Endothelial cell of umbilical vein (primary cell): ENCODE results near the gene SHOC2. TPM values are rescaled to one million over a fixed set of nuclear protein-coding genes. Genes with fewer than 3 reads are reported as not detected.

Experiments used
- BruUV-seq: library from RNA; stranded (reverse); fragments of 400-500 nt; replicated peaks from 2 replicates; lab custom pipeline; 2021; lab: Mats Ljungman, UMichigan
- CTCF ChIA-PET: fragments of 300-600, 350-600 bp; sonication (Branson Sonifier 250); formaldehyde crosslinking; loops from one replicate; lab custom pipeline; 2021; ENCODE audit warnings: antibody characterized with exemption, inconsistent platforms; lab: Charles Lee
- POLR2A ChIA-PET: fragments of 300-600, 350-600 bp; sonication (Branson Sonifier 250); formaldehyde crosslinking; loops from one replicate; lab custom pipeline; 2021; ENCODE audit warnings: antibody characterized with exemption, inconsistent platforms; lab: Charles Lee
- DNase-seq: peaks from one replicate; pipeline ENCODE4 v3.0.0-alpha.2; 2011; ENCODE audit warnings: low read depth, low spot score
- FAIRE-seq: peaks from 2 replicates; lab custom pipeline; 2011; peaks lifted over from hg19 to GRCh38; lab: Jason Lieb, UNC
- H2AFZ ChIP-seq: 2 replicates; pipeline ENCODE4 v1.6.0; 2012; ENCODE audit warnings: low read depth, low read length, control low read depth, inconsistent platforms
- H3K27ac ChIP-seq: 2 replicates; pipeline ENCODE4 v1.5.1; 2011; ENCODE audit warnings: low read depth, mild to moderate bottlenecking, control low read depth, low read length, moderate library complexity; ENCODE audit not compliant: insufficient read depth
- H3K27me3 ChIP-seq, 2 experiments: 2 replicates each; pipeline versions ENCODE4 v1.6.0 to v1.6.1; 2011; ENCODE audit warnings: low read length in 2 of 2, mixed read lengths in 1 of 2; ENCODE audit not compliant: control insufficient read depth in 2 of 2, insufficient read depth in 2 of 2
- H3K36me3 ChIP-seq, 2 experiments: 2 replicates in 1 of 2; 3 replicates in 1 of 2; pipeline ENCODE4 v1.5.1; 2011; ENCODE audit warnings: low read length in 2 of 2, mild to moderate bottlenecking in 1 of 2, moderate library complexity in 1 of 2; ENCODE audit not compliant: control insufficient read depth in 2 of 2, insufficient read depth in 2 of 2; ENCODE audit errors: extremely low read depth in 1 of 2
- H3K4me1 ChIP-seq: 3 replicates; pipeline ENCODE4 v1.5.1; 2011; ENCODE audit warnings: mild to moderate bottlenecking, low read length; ENCODE audit not compliant: control insufficient read depth, insufficient read depth; ENCODE audit errors: extremely low read depth
- H3K4me2 ChIP-seq: 2 replicates; pipeline ENCODE4 v1.6.1; 2011; ENCODE audit warnings: low read length, control low read depth, mixed read lengths; ENCODE audit not compliant: insufficient read depth
- H3K4me3 ChIP-seq, 3 experiments: fragments of 200-600 bp in 1 of 3; sonication (generic), shearing (Covaris generic) in 1 of 3; replicated peaks in 1 of 3; 2 replicates each; pipeline ENCODE4 v1.5.1; 2011 to 2016; ENCODE audit warnings: control low read depth in 3 of 3, low read length in 3 of 3, mild to moderate bottlenecking in 2 of 3, inconsistent platforms in 1 of 3, low read depth in 1 of 3, moderate library complexity in 1 of 3; ENCODE audit not compliant: insufficient read depth in 1 of 3
- H3K79me2 ChIP-seq: 2 replicates; pipeline ENCODE4 v1.6.0; 2012; ENCODE audit warnings: low read length, inconsistent platforms; ENCODE audit not compliant: control insufficient read depth, insufficient read depth
- H3K9ac ChIP-seq: replicated peaks from 2 replicates; pipeline ENCODE3; 2011; ENCODE audit warnings: low read length, control low read depth; ENCODE audit not compliant: insufficient read depth; ENCODE audit errors: extremely low read depth
- H3K9me1 ChIP-seq: replicated peaks from 3 replicates; pipeline ENCODE4 v1.6.0; 2011; ENCODE audit warnings: mild to moderate bottlenecking, low read length; ENCODE audit not compliant: control insufficient read depth, insufficient read depth; ENCODE audit errors: extremely low read depth
- H3K9me3 ChIP-seq: replicated peaks from 2 replicates; pipeline ENCODE4 v1.5.1; 2012; ENCODE audit warnings: low read length, inconsistent platforms; ENCODE audit not compliant: control insufficient read depth, insufficient read depth
- H4K20me1 ChIP-seq: replicated peaks from 2 replicates; pipeline ENCODE3; 2011; ENCODE audit warnings: mild to moderate bottlenecking, low read length; ENCODE audit not compliant: control insufficient read depth, insufficient read depth; ENCODE audit errors: extremely low read depth
- CTCF ChIP-seq, 2 donors: IDR thresholded peaks; 1 replicate in 1 of 2; 2 replicates in 1 of 2; pipeline ENCODE4 v1.5.1; 2011; ENCODE audit warnings: low read length in 2 of 2, mild to moderate bottlenecking in 2 of 2, moderate library complexity in 2 of 2, control low read depth in 1 of 2, inconsistent platforms in 1 of 2, low read depth in 1 of 2; ENCODE audit not compliant: insufficient read depth in 1 of 2; ENCODE audit errors: extremely low read depth in 1 of 2
- EZH2 ChIP-seq: IDR thresholded peaks from 2 replicates; pipeline ENCODE4 v1.6.1; 2012; ENCODE audit warnings: borderline replicate concordance, low read depth, mild to moderate bottlenecking, moderate library complexity, low read length, inconsistent platforms; ENCODE audit not compliant: severe bottlenecking
- FOS ChIP-seq: IDR thresholded peaks from 2 replicates; pipeline ENCODE4 v1.6.1; 2011; ENCODE audit warnings: mild to moderate bottlenecking, low read length, moderate library complexity, borderline replicate concordance; ENCODE audit not compliant: insufficient read depth
- GATA2 ChIP-seq: IDR thresholded peaks from 2 replicates; pipeline ENCODE4 v1.7.0; 2011; ENCODE audit warnings: low read depth, mild to moderate bottlenecking, moderate library complexity, mixed read lengths, low read length; ENCODE audit not compliant: insufficient read length, insufficient read depth
- JUN ChIP-seq: IDR thresholded peaks from 2 replicates; pipeline ENCODE4 v1.6.1; 2011; ENCODE audit warnings: borderline replicate concordance, low read depth; ENCODE audit not compliant: insufficient read length, insufficient read depth
- MAX ChIP-seq: IDR thresholded peaks from 2 replicates; pipeline ENCODE4 v1.6.1; 2011; ENCODE audit not compliant: insufficient read depth, insufficient read length
- MYC ChIP-seq: IDR thresholded peaks from one replicate; pipeline ENCODE4 v1.6.1; 2011; ENCODE audit warnings: mild to moderate bottlenecking, low read depth, low read length
- POLR2A ChIP-seq: IDR thresholded peaks from 2 replicates; pipeline ENCODE4 v1.6.1; 2012; ENCODE audit warnings: low read depth, mild to moderate bottlenecking, control low read depth, low read length
- POLR2AphosphoS5 ChIP-seq: IDR thresholded peaks from 2 replicates; pipeline ENCODE4 v1.6.1; 2012; ENCODE audit warnings: low read depth, mild to moderate bottlenecking, control low read depth, low read length, moderate library complexity; ENCODE audit not compliant: insufficient read depth
- dilution Hi-C: fragments of 300-500 bp; cut with MboI; formaldehyde crosslinking; loops from one replicate; pipeline ENCODE4 v1.15.0; 2019; ENCODE audit warnings: low sequenced_read_pairs; ENCODE audit not compliant: extremely low pct_ligation_motif_present
- intact Hi-C: fragments of 100-400 bp; cut with micrococcal nuclease; formaldehyde crosslinking; loops from one replicate; pipeline ENCODE4 v1.10.0; 2022
- polyA plus RNA-seq, 4 experiments: library from polyadenylated mRNA; depleted of rRNA in 3 of 4; stranded (reverse) in 3 of 4; unstranded in 1 of 4; fragments of >200 nt; gene quantifications; 2 replicates each; pipeline versions ENCODE4 v1.2.1 to v1.2.3, GENCODE V29; 2011 to 2012; ENCODE audit warnings: missing spikeins in 1 of 4
- total RNA-seq: library from RNA; stranded (reverse); gene quantifications from 2 replicates; pipeline ENCODE4 v1.2.3, GENCODE V29; 2021

Gene SHOC2
- total and polyA plus RNA-seq, 2 donors (not counting 3 experiments of a cell fraction or from before 2014, with no cell fraction given) = 13.0 to 37.1 TPM

- no peak for FAIRE-seq
- Histone ChIP-seq H3K4me2 (no peak overlapping the region), H3K4me3 (no peak overlapping the region), H2AFZ (no peak overlapping the region), H3K27me3 (no peaks in the 10 kb centered on the region), H3K4me1 (no peaks in the 10 kb centered on the region), H3K9ac (no peak overlapping the region), H3K9me3 (no peaks in the 10 kb centered on the region), H3K36me3 (no peaks in the 10 kb centered on the region), H4K20me1 (peaks cover 3% of the 10 kb centered on the region), H3K79me2 (peaks cover 66% of the 10 kb centered on the region), H3K27ac (no peak overlapping the region), H3K9me1 (no peaks in the 10 kb centered on the region)
- CTCF ChIA-PET = no interaction called here
- DNase-seq = no peak
- BruUV-seq = no TSS peak
- POLR2A ChIA-PET = no interaction called here
- dilution Hi-C loops (no loop called here), intact Hi-C loops (no loop called here)
- TF ChIP-seq POLR2A (no peak), JUN (no peak), POLR2AphosphoS5 (no peak), MAX (no peak), FOS (no peak), GATA2 (no peak), MYC (no peak), EZH2 (no peak), CTCF (IDR thresholded peaks at IDR 0.05; ENCODE audit: extremely low read depth in 1 of 2, insufficient read depth in 1 of 2, low read depth in 1 of 2, low read length in 2 of 2) (no peak)
Measured at GRCh38 chr10:110960333-110960712, 40.9 kb downstream of the SHOC2 start.
